ENCODE data around the gene NUP37. TPM values are rescaled to one million over a fixed set of nuclear protein-coding genes. Genes with fewer than 3 reads are reported as not detected.

Gene NUP37
- total and polyA plus RNA-seq, 9 of the 15 experiments (the other 6 are each of a cell fraction or from before 2014, with no cell fraction given), result 72.2 to 429 (median 170) TPM

- TF ChIP-seq VEZF1 (CRISPR knock-in tag; IDR thresholded peaks at IDR 0.05) (peak; percentile 47), CEBPZ (IDR thresholded peaks at IDR 0.05; ENCODE audit: borderline replicate concordance, low read depth, low read length) (no peak), POLR2G (IDR thresholded peaks at IDR 0.05; ENCODE audit: low read depth, low read length) (peak; percentile 99), E2F4 (CRISPR knock-in tag; IDR thresholded peaks at IDR 0.05; ENCODE audit: low read depth) (peak; percentile 97), NRF1 (conservative IDR thresholded peaks at IDR 0.05 in 1 of 2, IDR thresholded peaks at IDR 0.05 in 1 of 2) (peak; percentile 46 to 50; a peak in 3 of 4 replicates), SAFB2 (IDR thresholded peaks at IDR 0.05; ENCODE audit: borderline replicate concordance, low read depth, low read length, severe bottlenecking) (no peak), CBX8 (IDR thresholded peaks at IDR 0.05; ENCODE audit: borderline replicate concordance, extremely low read depth, low read depth, low read length, poor library complexity, severe bottlenecking) (no peak), ZNF217 (CRISPR knock-in tag; IDR thresholded peaks at IDR 0.05) (no peak), SMAD1 (IDR thresholded peaks at IDR 0.05; ENCODE audit: low read depth, low read length, partially characterized antibody) (peak; percentile 81), NBN (IDR thresholded peaks at IDR 0.05; ENCODE audit: low read depth) (no peak; the same call in none of the 2 replicates)
- TF ChIP-seq, protein P1, sequence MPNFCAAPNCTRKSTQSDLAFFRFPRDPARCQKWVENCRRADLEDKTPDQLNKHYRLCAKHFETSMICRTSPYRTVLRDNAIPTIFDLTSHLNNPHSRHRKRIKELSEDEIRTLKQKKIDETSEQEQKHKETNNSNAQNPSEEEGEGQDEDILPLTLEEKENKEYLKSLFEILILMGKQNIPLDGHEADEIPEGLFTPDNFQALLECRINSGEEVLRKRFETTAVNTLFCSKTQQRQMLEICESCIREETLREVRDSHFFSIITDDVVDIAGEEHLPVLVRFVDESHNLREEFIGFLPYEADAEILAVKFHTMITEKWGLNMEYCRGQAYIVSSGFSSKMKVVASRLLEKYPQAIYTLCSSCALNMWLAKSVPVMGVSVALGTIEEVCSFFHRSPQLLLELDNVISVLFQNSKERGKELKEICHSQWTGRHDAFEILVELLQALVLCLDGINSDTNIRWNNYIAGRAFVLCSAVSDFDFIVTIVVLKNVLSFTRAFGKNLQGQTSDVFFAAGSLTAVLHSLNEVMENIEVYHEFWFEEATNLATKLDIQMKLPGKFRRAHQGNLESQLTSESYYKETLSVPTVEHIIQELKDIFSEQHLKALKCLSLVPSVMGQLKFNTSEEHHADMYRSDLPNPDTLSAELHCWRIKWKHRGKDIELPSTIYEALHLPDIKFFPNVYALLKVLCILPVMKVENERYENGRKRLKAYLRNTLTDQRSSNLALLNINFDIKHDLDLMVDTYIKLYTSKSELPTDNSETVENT (CRISPR knock-in tag; IDR thresholded peaks at IDR 0.05), result no peak
- TF ChIP-seq, protein P2, sequence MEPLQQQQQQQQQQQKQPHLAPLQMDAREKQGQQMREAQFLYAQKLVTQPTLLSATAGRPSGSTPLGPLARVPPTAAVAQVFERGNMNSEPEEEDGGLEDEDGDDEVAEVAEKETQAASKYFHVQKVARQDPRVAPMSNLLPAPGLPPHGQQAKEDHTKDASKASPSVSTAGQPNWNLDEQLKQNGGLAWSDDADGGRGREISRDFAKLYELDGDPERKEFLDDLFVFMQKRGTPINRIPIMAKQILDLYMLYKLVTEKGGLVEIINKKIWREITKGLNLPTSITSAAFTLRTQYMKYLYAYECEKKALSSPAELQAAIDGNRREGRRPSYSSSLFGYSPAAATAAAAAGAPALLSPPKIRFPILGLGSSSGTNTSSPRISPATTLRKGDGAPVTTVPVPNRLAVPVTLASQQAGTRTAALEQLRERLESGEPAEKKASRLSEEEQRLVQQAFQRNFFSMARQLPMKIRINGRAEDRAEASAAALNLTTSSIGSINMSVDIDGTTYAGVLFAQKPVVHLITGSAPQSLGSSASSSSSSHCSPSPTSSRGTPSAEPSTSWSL (CRISPR knock-in tag; IDR thresholded peaks at IDR 0.05; ENCODE audit: borderline replicate concordance), result no peak
Observed at GRCh38 chr12:102119674-102120563, at the start of gene NUP37, which contains the start of gene PARPBP (continued).
